Stomach (tissue), 4 donors: ENCODE measurements around the gene TENM4.

ENCODE experiments used
- POLR2A ChIP-seq, 4 donors: fragments of 450-650 bp; IDR thresholded peaks; one replicate each; pipeline ENCODE4 v1.6.1; 2016; ENCODE audit warnings: antibody characterized with exemption in 4 of 4, control low read depth in 2 of 4, mild to moderate bottlenecking in 1 of 4, moderate library complexity in 1 of 4
- POLR2AphosphoS5 ChIP-seq, 3 donors: sonication (generic); formaldehyde crosslinking; IDR thresholded peaks; one replicate each; pipeline ENCODE4 v1.6.1; 2016; ENCODE audit warnings: antibody characterized with exemption in 3 of 3
- TF ChIP-seq, protein P1 (sequence below), 7 experiments: fragments of 450-650 bp in 4 of 7; fragments of 200-600 bp in 3 of 7; sonication (generic) in 3 of 7; IDR thresholded peaks; one replicate each; pipeline ENCODE4 v1.5.1; 2016 to 2019; ENCODE audit warnings: antibody characterized with exemption in 7 of 7, control low read depth in 2 of 7, mild to moderate bottlenecking in 1 of 7

DNA sequence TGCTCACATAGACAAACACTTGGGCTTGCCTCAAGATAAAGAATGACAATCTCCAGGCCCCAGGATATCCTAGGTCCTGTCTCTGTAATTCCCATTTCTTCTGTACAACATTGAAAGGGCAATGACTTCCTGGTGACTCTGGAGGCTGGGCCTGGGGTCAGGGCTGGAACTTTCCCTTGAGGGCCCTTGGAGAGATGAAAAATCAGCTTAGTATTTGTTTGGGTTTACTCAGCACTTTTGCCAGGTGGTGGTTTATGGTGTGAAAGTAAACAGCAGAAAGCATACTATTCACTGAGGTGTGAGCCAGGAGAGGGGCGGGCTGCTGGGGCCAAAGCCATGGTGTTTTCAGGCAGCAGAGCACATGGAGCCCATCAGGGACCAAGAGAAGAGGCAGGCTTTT, 651.5 kb downstream of the TENM4 start:
- TF ChIP-seq, protein P1, sequence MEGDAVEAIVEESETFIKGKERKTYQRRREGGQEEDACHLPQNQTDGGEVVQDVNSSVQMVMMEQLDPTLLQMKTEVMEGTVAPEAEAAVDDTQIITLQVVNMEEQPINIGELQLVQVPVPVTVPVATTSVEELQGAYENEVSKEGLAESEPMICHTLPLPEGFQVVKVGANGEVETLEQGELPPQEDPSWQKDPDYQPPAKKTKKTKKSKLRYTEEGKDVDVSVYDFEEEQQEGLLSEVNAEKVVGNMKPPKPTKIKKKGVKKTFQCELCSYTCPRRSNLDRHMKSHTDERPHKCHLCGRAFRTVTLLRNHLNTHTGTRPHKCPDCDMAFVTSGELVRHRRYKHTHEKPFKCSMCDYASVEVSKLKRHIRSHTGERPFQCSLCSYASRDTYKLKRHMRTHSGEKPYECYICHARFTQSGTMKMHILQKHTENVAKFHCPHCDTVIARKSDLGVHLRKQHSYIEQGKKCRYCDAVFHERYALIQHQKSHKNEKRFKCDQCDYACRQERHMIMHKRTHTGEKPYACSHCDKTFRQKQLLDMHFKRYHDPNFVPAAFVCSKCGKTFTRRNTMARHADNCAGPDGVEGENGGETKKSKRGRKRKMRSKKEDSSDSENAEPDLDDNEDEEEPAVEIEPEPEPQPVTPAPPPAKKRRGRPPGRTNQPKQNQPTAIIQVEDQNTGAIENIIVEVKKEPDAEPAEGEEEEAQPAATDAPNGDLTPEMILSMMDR (IDR thresholded peaks at IDR 0.05) = no peak
- TF ChIP-seq POLR2A (IDR thresholded peaks at IDR 0.05) (no peak), POLR2AphosphoS5 (IDR thresholded peaks at IDR 0.05) (no peak)
